Karpas-422 (cell line): ENCODE data around the gene AIF1. TPM values are rescaled to one million over a fixed set of nuclear protein-coding genes. Genes with fewer than 3 reads are reported as not detected.

Source experiments
- DNase-seq: peaks from one replicate; pipeline ENCODE4 v3.0.0-alpha.2; 2015
- H2AFZ ChIP-seq: fragments of 200-600 bp; sonication (generic); 2 replicates; pipeline ENCODE4 v1.6.1; 2014; ENCODE audit warnings: antibody characterized with exemption, low read length, mixed read lengths
- H3K27ac ChIP-seq: fragments of 200-600 bp; sonication (generic); 2 replicates; pipeline ENCODE4 v1.5.1; 2014; ENCODE audit warnings: mild to moderate bottlenecking, low read length, moderate library complexity
- H3K27me3 ChIP-seq: fragments of 200-600 bp; sonication (generic); 2 replicates; pipeline ENCODE4 v1.6.1; 2014; ENCODE audit warnings: low read length, mixed read lengths
- H3K36me3 ChIP-seq: fragments of 200-600 bp; sonication (generic); 2 replicates; pipeline ENCODE4 v1.6.1; 2014; ENCODE audit warnings: low read length, mixed read lengths; ENCODE audit not compliant: insufficient read depth
- H3K4me1 ChIP-seq: fragments of 200-600 bp; sonication (generic); 2 replicates; pipeline ENCODE4 v1.6.1; 2014; ENCODE audit warnings: mild to moderate bottlenecking, low read length, mixed read lengths
- H3K4me2 ChIP-seq: fragments of 200-600 bp; sonication (generic); 2 replicates; pipeline ENCODE4 v1.6.1; 2014; ENCODE audit warnings: low read length, low read depth, mild to moderate bottlenecking; ENCODE audit not compliant: poor library complexity, severe bottlenecking
- H3K4me3 ChIP-seq: fragments of 200-600 bp; sonication (generic); 2 replicates; pipeline ENCODE4 v1.5.1; 2014; ENCODE audit warnings: mild to moderate bottlenecking, antibody characterized with exemption, low read length, mixed read lengths
- H3K79me2 ChIP-seq: fragments of 200-600 bp; sonication (generic); 2 replicates; pipeline ENCODE4 v1.6.1; 2014; ENCODE audit warnings: mild to moderate bottlenecking, low read length, mixed read lengths
- H3K9ac ChIP-seq: fragments of 200-600 bp; sonication (generic); 2 replicates; pipeline ENCODE4 v1.6.0; 2014; ENCODE audit warnings: low read length
- H3K9me2 ChIP-seq: fragments of 200-600 bp; sonication (generic), shearing (Covaris generic); replicated peaks from 2 replicates; pipeline ENCODE4 v1.6.0; 2014; ENCODE audit warnings: mild to moderate bottlenecking, low read length, moderate library complexity; ENCODE audit not compliant: insufficient read depth
- H3K9me3 ChIP-seq: fragments of 300-700, 200-600 bp; sonication (generic); 2 replicates; pipeline ENCODE4 v1.6.1; 2014; ENCODE audit warnings: low read length, mixed read lengths
- H4K20me1 ChIP-seq: fragments of 200-600 bp; sonication (generic); 2 replicates; pipeline ENCODE4 v1.6.1; 2014; ENCODE audit warnings: mild to moderate bottlenecking, antibody characterized with exemption, low read length, low read depth; ENCODE audit not compliant: insufficient read depth
- total RNA-seq: library from RNA; depleted of rRNA; stranded (reverse); fragments of >200 nt; shearing (Covaris generic); gene quantifications from 2 replicates; pipeline ENCODE4 v1.2.3, GENCODE V29; 2014; ENCODE audit warnings: low replicate concordance

AIF1 gene
- total RNA-seq, 1 experiment from 2014 or later, result not detected

- no peak overlapping the region for H3K4me2 ChIP-seq
- H3K79me2 ChIP-seq, result no peaks in the 10 kb centered on the region
- H3K9me2 ChIP-seq, result no peaks in the 10 kb centered on the region
- no peak overlapping the region for H2AFZ ChIP-seq
- H3K4me1 ChIP-seq, result peaks cover 4% of the 10 kb centered on the region
- no peaks in the 10 kb centered on the region for H3K27me3 ChIP-seq
- no peak overlapping the region for H3K9ac ChIP-seq
- H3K9me3 ChIP-seq, result no peaks in the 10 kb centered on the region
- no peaks in the 10 kb centered on the region for H4K20me1 ChIP-seq
- H3K36me3 ChIP-seq, result no peaks in the 10 kb centered on the region
- no peak overlapping the region for H3K27ac ChIP-seq
- H3K4me3 ChIP-seq, result no peak overlapping the region
- DNase-seq, result no peak
Observed at GRCh38 chr6:31607317-31607716, 7.7 kb upstream of the AIF1 start.

GRCh38 chr6:31609519-31610406 is 5.3 kb upstream of the AIF1 start:
- Histone ChIP-seq H3K4me3 (no peak overlapping the region), H3K27ac (no peak overlapping the region), H3K27me3 (no peaks in the 10 kb centered on the region), H4K20me1 (no peaks in the 10 kb centered on the region), H2AFZ (no peak overlapping the region), H3K4me1 (peaks cover 12% of the 10 kb centered on the region), H3K4me2 (no peak overlapping the region), H3K9me3 (no peaks in the 10 kb centered on the region), H3K9ac (no peak overlapping the region), H3K9me2 (no peaks in the 10 kb centered on the region), H3K79me2 (no peaks in the 10 kb centered on the region), H3K36me3 (no peaks in the 10 kb centered on the region)
- no peak for DNase-seq

GRCh38 chr6:31610968-31611367 is 4.1 kb upstream of the AIF1 start:
- H3K9me3 ChIP-seq, result no peaks in the 10 kb centered on the region
- H2AFZ ChIP-seq, result no peak overlapping the region
- no peak overlapping the region for H3K4me3 ChIP-seq
- DNase-seq, result peak; percentile 24
- no peaks in the 10 kb centered on the region for H3K9me2 ChIP-seq
- H3K9ac ChIP-seq, result no peak overlapping the region
- no peaks in the 10 kb centered on the region for H3K27me3 ChIP-seq
- peaks cover 24% of the 10 kb centered on the region for H3K4me1 ChIP-seq
- no peaks in the 10 kb centered on the region for H3K36me3 ChIP-seq
- H3K79me2 ChIP-seq, result no peaks in the 10 kb centered on the region
- H3K4me2 ChIP-seq, result no peak overlapping the region
- no peaks in the 10 kb centered on the region for H4K20me1 ChIP-seq
- no peak overlapping the region for H3K27ac ChIP-seq

GRCh38 chr6:31614075-31614619 is 887 bp upstream of the AIF1 start:
- no peaks in the 10 kb centered on the region for H3K9me3 ChIP-seq
- H3K27ac ChIP-seq, result no peak overlapping the region
- no peaks in the 10 kb centered on the region for H3K79me2 ChIP-seq
- H3K9ac ChIP-seq, result peak overlapping the region; percentile 42
- no peaks in the 10 kb centered on the region for H3K27me3 ChIP-seq
- H2AFZ ChIP-seq, result peak overlapping the region; percentile 53; the same call in 1 of the 2 replicates
- no peaks in the 10 kb centered on the region for H3K9me2 ChIP-seq
- H3K36me3 ChIP-seq, result no peaks in the 10 kb centered on the region
- H4K20me1 ChIP-seq, result no peaks in the 10 kb centered on the region
- H3K4me3 ChIP-seq, result no peak overlapping the region
- DNase-seq, result no peak
- H3K4me2 ChIP-seq, result no peak overlapping the region
- H3K4me1 ChIP-seq, result peaks cover 25% of the 10 kb centered on the region

- Histone ChIP-seq H3K27ac (no peak overlapping the region), H3K4me1 (peaks cover 30% of the 10 kb centered on the region), H3K4me2 (no peak overlapping the region), H3K4me3 (no peak overlapping the region), H3K27me3 (no peaks in the 10 kb centered on the region), H4K20me1 (no peaks in the 10 kb centered on the region), H3K79me2 (peaks cover 1% of the 10 kb centered on the region), H3K36me3 (no peaks in the 10 kb centered on the region), H3K9me2 (no peaks in the 10 kb centered on the region), H3K9me3 (no peaks in the 10 kb centered on the region), H3K9ac (no peak overlapping the region), H2AFZ (no peak overlapping the region)
- DNase-seq, result peak; percentile 41
Observed at GRCh38 chr6:31615748-31616147, 714 bp downstream of the AIF1 start.

GRCh38 chr6:31617010-31617409 is 2.0 kb downstream of the AIF1 start:
- no peaks in the 10 kb centered on the region for H3K9me3 ChIP-seq
- H3K79me2 ChIP-seq, result peaks cover 14% of the 10 kb centered on the region
- peak; percentile 40 for DNase-seq
- peaks cover 8% of the 10 kb centered on the region; the same call in 1 of the 2 replicates for H3K36me3 ChIP-seq
- no peaks in the 10 kb centered on the region for H3K9me2 ChIP-seq
- H4K20me1 ChIP-seq, result peaks cover 6% of the 10 kb centered on the region; the same call in 1 of the 2 replicates
- H3K4me2 ChIP-seq, result no peak overlapping the region
- H3K27me3 ChIP-seq, result no peaks in the 10 kb centered on the region
- H3K27ac ChIP-seq, result no peak overlapping the region
- no peak overlapping the region for H3K4me3 ChIP-seq
- H3K9ac ChIP-seq, result no peak overlapping the region
- H2AFZ ChIP-seq, result no peak overlapping the region
- H3K4me1 ChIP-seq, result peaks cover 33% of the 10 kb centered on the region

GRCh38 chr6:31619805-31620585 is 5.0 kb downstream of the AIF1 start:
- peak overlapping the region; percentile 96 for H3K27ac ChIP-seq
- peak overlapping the region; percentile 87; the same call in 1 of the 2 replicates for H2AFZ ChIP-seq
- H3K79me2 ChIP-seq, result peaks cover 39% of the 10 kb centered on the region

More at GRCh38 chr6:31619805-31620585, 5.0 kb downstream of the AIF1 start:
- H3K9me2 ChIP-seq, result no peaks in the 10 kb centered on the region
- peaks cover 33% of the 10 kb centered on the region for H3K36me3 ChIP-seq
- no peaks in the 10 kb centered on the region for H3K9me3 ChIP-seq
- peaks cover 23% of the 10 kb centered on the region for H4K20me1 ChIP-seq
- peak overlapping the region; percentile 86 for H3K9ac ChIP-seq
- peaks cover 32% of the 10 kb centered on the region for H3K4me1 ChIP-seq
- H3K4me2 ChIP-seq, result peak overlapping the region; percentile 98
- no peaks in the 10 kb centered on the region for H3K27me3 ChIP-seq
- peak overlapping the region; percentile 72 for H3K4me3 ChIP-seq
- peak; percentile 100 for DNase-seq
